Measurements from ENCODE around the gene STXBP5.

STXBP5 gene

GRCh38 chr6:147212622-147213021, 8.4 kb downstream of the STXBP5 start:
- DNase-seq, result no peak

DNA sequence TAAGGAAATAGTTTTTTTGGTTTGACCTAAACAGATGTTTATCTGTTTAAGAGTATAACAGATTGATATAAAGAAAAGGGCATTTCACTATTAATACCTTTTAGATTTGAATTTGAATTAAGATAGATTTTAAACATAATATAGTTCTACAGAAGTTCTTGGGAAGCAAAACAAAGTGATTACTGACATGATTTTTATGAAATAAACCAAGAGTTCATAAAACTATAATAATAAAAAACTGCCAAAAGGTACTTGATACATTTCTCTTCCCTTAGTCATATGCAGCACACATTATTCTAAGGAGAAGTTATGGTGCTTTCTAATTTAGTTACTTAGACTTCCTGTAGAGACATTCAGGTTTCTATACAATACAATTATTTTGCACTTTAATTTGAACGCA, 9.6 kb downstream of the STXBP5 start:
- no peak for DNase-seq

- no peak for DNase-seq
Observed at GRCh38 chr6:147214248-147215227, 10.3 kb downstream of the STXBP5 start.

- DNase-seq, result no peak
Observed at GRCh38 chr6:147216915-147217314, 12.7 kb downstream of the STXBP5 start.

DNA sequence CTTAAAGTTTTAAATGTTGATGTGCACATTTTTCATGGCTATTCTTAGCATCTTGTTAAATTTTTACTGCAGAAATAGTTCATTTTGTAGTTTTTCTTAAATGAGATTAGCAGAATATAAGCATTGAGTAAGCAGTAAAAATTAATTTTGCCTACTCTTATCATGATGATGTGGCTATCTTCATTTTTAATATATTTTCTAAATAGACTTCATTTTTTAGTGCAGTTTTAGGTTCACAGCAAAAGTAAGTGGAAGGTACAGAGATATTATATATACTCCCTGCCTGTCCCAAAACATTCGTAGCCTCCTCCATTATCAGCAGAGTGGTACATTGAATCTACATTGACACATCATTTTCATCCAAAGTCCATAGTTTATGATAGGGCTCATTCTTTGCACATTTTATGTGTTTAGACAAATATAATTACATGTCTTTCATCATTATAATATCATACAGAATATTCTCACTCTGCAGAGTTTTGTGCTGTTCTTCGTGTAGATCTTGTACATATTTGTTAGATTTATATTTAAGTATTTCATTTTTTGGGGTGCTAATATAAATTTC, 13.7 kb downstream of the STXBP5 start:
- DNase-seq, result no peak

- DNase-seq, result no peak
Observed at GRCh38 chr6:147218797-147219196, 14.6 kb downstream of the STXBP5 start.

GRCh38 chr6:147219463-147219862, 15.2 kb downstream of the STXBP5 start:
- no peak for DNase-seq

GRCh38 chr6:147220345-147220744, 16.1 kb downstream of the STXBP5 start:
- no peak for DNase-seq

DNA sequence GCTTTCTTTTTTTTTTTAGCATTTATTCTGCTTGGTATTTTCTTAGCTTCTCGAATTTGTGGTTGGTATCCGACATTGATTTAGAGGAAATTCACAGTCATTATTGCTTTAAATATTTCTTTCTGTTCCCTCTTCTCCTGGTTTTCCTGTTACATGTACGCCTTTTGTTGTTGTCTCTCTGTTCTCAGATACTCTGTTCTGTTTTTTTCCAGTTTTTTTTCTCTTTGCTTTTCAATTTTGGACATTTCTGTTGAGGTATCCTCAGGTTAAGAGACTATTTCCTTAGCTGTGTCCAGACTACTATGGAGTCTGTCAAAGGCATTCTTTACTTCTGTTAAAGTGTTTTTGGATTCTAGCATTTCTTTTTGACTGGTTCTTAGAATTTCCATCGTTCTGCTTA, 17.5 kb downstream of the STXBP5 start:
- DNase-seq, result no peak

DNA sequence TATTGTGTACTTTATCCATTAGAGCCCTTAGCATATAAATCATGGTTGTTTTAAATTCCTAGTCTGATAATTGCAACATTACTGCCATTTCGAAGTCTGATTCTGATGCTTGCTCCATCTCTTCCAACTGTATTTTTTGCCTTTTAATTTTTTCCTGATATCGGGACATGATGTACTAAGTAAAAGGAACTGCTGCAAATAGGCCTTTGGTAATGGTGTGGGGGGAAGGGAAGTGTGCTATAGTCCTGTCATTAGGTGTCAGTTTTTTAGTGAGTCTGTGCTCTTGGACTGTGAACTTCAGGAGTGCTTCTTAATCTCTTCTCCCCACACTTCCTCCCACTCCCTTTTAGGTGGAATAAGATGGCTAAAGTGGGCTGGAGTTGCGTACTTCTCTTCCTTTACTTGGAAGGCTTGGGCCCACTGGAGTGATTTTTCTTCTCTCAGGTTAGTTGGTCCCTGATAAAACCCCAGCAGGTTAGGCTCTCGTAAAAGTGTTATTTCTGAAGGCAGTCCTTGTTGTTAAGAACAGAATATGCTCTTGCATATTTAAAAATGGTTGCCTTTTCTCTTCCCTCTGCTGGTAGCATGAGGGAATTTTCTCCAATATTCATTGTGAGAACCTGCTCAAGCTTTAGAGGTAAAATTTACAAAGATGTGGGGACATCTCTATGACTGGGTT, 18.1 kb downstream of the STXBP5 start:
- DNase-seq, result peak; percentile 28

- no peak for DNase-seq
Observed at GRCh38 chr6:147223736-147224135, 19.5 kb downstream of the STXBP5 start.

DNA sequence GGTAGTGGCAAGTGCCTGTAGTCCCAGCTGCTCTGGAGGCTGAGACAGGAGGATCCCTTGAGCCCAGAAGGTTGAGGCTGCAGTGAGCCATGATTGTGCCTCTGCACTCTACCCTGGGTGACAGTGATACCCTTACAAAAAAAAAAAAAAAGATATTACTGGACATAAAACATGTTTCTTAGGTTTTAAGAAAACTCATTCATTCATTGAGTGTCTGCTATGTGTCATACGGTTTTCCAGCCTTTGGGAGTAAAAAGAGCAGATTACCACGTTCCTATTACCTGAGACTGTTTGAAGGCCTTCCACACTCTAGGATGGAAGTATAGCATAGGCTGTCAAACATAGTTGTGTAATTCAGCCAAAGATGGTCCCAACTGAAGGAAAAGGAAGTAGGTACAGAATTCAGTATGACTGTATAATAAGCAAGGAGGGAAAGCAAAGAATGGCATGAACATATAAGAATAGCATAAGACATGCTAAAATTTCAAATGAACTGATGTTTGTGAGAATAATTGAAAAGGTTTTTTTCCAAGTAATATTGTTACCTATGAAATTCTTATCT, 22.0 kb downstream of the STXBP5 start:
- no peak for DNase-seq

DNA sequence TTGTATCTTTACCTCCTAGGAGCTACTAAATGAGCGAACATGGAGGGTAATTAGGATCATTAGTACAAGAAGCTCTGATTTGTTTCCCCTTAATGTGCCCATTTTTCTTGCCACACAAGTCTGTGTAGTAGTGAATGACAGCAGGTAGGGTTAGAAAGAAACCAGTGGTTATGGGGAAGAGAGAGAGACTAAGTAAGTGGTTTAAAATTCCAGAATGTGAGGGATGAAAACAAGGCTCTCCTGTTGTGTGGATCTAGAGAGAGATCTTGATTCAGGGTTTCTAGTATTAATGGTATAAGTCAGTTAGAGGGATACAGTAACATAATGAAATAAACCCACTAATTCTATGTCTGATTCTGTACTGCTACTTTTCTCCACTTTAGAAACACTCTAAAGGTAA, 22.7 kb downstream of the STXBP5 start:
- DNase-seq, result no peak

GRCh38 chr6:147227770-147228320, 23.6 kb downstream of the STXBP5 start:
- no peak for DNase-seq

DNA sequence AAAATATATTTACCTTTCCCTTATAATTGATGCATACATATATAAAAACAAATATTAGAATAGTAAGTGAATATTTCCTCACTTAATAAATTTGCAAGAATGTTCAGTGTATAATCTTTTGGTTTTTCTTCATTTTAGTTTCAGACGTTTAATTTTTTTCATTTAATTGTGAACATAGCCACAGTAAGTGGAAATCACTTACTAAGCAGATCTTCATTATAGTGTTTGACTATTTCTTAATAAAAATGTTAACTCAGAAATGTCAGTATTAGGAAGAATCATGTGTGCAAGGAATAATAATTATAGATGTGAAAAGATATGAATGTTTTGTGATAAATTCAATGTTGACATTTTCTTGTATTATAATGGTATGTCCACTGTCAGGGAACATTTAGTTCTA, 27.4 kb downstream of the STXBP5 start:
- DNase-seq, result no peak

DNA sequence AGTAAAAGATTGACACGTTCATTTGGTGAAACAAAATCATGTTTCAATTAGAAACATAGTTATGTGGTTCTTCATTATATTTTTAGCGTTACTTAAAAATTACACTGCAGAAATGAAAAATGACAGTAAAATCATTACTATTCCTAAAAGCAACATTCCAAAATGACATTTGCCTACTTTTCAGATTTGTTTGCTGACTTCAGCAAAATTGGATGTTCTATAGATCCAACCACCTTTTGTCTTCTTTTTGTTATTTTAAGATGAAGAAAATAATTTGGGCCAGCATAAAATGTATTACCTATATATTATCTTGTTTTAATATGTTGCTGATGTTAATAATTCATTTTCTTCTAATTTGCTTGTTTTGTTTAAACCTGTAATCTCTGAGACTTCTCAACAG, 30.5 kb downstream of the STXBP5 start:
- DNase-seq, result no peak

GRCh38 chr6:147238164-147238563, 33.9 kb downstream of the STXBP5 start:
- no peak for DNase-seq

- DNase-seq, result no peak
Observed at GRCh38 chr6:147238906-147239305, 34.7 kb downstream of the STXBP5 start.

- DNase-seq, result no peak
Observed at GRCh38 chr6:147244832-147245231, 40.6 kb downstream of the STXBP5 start.

- no peak for DNase-seq
Observed at GRCh38 chr6:147245693-147246092, 41.5 kb downstream of the STXBP5 start.

DNA sequence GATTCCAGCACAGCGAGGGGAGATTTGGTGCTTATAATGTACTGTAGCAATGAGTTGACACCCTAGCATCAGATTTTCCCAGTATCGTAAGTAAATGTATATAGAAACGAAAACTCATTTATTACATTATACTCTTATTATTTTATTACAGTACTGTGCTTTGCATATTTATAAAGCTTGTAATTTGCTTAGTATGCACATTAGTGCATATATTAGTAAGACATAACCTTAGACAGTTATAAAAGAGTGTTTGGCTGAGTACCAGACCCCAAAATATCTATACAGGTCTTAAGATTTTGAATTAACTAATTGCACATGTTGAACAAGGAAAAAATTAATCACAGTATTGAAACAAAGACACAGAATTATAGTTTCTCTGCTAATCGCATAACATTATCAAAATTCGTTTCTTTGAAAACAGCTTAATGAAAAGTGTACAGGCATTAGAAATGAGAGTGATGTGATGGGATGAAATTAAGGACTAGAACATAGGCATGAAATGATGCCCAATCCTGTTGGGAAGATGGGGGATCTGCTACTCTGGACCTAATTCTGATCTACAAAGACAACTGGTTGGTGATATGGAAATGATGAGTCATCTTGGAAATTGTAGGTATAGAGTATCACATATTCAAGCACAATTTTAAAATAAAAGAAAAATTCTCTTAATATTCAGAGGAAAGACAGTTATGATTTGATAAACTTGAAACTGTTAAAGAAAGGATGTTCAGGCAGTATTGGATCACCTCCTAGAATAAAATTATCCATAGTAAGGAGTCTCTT, 42.8 kb downstream of the STXBP5 start:
- no peak for DNase-seq

DNA sequence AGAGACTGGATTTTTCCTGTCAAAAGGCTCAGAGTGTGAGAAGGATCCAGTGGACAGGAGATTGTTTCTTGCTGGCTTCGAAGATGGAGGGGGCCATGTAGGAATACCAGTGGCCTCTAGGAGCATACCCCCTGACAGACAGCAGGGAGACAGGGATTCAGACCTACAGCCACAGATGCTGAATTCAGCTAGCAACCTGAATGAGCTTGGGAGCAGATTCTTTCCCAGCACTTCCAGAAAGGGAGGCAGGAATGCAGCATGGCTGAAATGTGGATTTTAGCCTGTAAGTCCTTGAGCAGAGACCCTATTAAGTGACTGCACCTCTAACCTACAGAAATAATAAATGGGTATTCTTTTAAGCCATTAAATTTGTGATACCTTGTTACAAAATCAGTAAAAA, 44.6 kb downstream of the STXBP5 start:
- DNase-seq, result no peak
